ENCODE data around the gene NFASC. TPM values are rescaled to one million over a fixed set of nuclear protein-coding genes. Genes with fewer than 3 reads are reported as not detected.

The NFASC gene
- total RNA-seq, 1 experiment from 2014 or later = 16.9 TPM

- ATAC-seq = no peak
- TF ChIP-seq SIN3A (IDR thresholded peaks at IDR 0.05; ENCODE audit: borderline replicate concordance, insufficient read depth, low read depth, low read length) = no peak
- no peak for TF ChIP-seq POLR2AphosphoS5 (IDR thresholded peaks at IDR 0.05; ENCODE audit: low read depth, low read length)
- no peak for TF ChIP-seq REST (IDR thresholded peaks at IDR 0.05; ENCODE audit: insufficient read depth in 1 of 2, low read depth in 2 of 2, low read length in 1 of 2)
- no peak for TF ChIP-seq CTCF (IDR thresholded peaks at IDR 0.05)
- no peak for TF ChIP-seq TCF7L2 (IDR thresholded peaks at IDR 0.05; ENCODE audit: low read depth, low read length)
- no peaks in the 10 kb centered on the region for H3K4me1 ChIP-seq (ENCODE audit: control insufficient read depth, insufficient read depth, low read length)
Observed at GRCh38 chr1:204882479-204882878, 11.8 kb downstream of the NFASC start.

GRCh38 chr1:204883405-204883804 lies 12.7 kb downstream of the NFASC start:
- H3K9me3 ChIP-seq (ENCODE audit: control insufficient read depth, insufficient read depth, low read depth, low read length) = no peaks in the 10 kb centered on the region
- TF ChIP-seq POLR2AphosphoS5 (IDR thresholded peaks at IDR 0.05; ENCODE audit: low read depth, low read length) = no peak
- TF ChIP-seq SIN3A (IDR thresholded peaks at IDR 0.05; ENCODE audit: borderline replicate concordance, insufficient read depth, low read depth, low read length) = no peak
- TF ChIP-seq TCF7L2 (IDR thresholded peaks at IDR 0.05; ENCODE audit: low read depth, low read length) = no peak
- no peak for TF ChIP-seq CTCF (IDR thresholded peaks at IDR 0.05)
- no peak for TF ChIP-seq REST (IDR thresholded peaks at IDR 0.05; ENCODE audit: insufficient read depth in 1 of 2, low read depth in 2 of 2, low read length in 1 of 2)
- no peaks in the 10 kb centered on the region for H3K36me3 ChIP-seq (ENCODE audit: control insufficient read depth, insufficient read depth, low read length)
- no peaks in the 10 kb centered on the region for H3K27me3 ChIP-seq (ENCODE audit: control insufficient read depth, insufficient read depth, low read length)
- ATAC-seq = peak; percentile 42; the same call in 1 of the 2 replicates
- ChIA-PET POLR2A (no interaction called here), CTCF (no interaction called here)
- intact Hi-C loops (cut with micrococcal nuclease; ENCODE audit: unreplicated experiment) (no loop called here), in situ Hi-C loops (cut with HindIII; ENCODE audit: low pct_unique_long_range_greater_than_20kb, low sequenced_read_pairs) (no loop called here)
- no peak overlapping the region for H3K27ac ChIP-seq (ENCODE audit: low read length)
- no peak for DNase-seq (ENCODE audit: low read depth, low spot score)
- H3K4me1 ChIP-seq (ENCODE audit: control insufficient read depth, insufficient read depth, low read length) = no peaks in the 10 kb centered on the region
- BruUV-seq (replicated peaks) = no TSS peak
- no peak overlapping the region for H3K4me3 ChIP-seq (ENCODE audit: low read depth in 2 of 2, low read length in 2 of 2)

More at GRCh38 chr1:204882479-204882878, 11.8 kb downstream of the NFASC start:
- no peaks in the 10 kb centered on the region for H3K36me3 ChIP-seq (ENCODE audit: control insufficient read depth, insufficient read depth, low read length)
- in situ Hi-C loops (cut with HindIII; ENCODE audit: low pct_unique_long_range_greater_than_20kb, low sequenced_read_pairs) = no loop called here
- H3K4me3 ChIP-seq (ENCODE audit: low read depth in 2 of 2, low read length in 2 of 2) = no peak overlapping the region
- ChIA-PET CTCF (no interaction called here), POLR2A (no interaction called here)
- intact Hi-C loops (cut with micrococcal nuclease; ENCODE audit: unreplicated experiment) = no loop called here
- no peaks in the 10 kb centered on the region for H3K27me3 ChIP-seq (ENCODE audit: control insufficient read depth, insufficient read depth, low read length)
- no TSS peak for BruUV-seq (replicated peaks)
- H3K9me3 ChIP-seq (ENCODE audit: control insufficient read depth, insufficient read depth, low read depth, low read length) = no peaks in the 10 kb centered on the region
- no peak overlapping the region for H3K27ac ChIP-seq (ENCODE audit: low read length)
- no peak for DNase-seq (ENCODE audit: low read depth, low spot score)
